GM18526 (cell line): ENCODE data around the gene AOPEP.

Source experiments
- POLR2A ChIP-seq: IDR thresholded peaks from 3 replicates; pipeline ENCODE4 v1.6.1; 2011; ENCODE audit not compliant: insufficient read length; ENCODE audit errors: extremely low read depth

Gene AOPEP

GRCh38 chr9:95067057-95067456 is 340.6 kb downstream of the AOPEP start:
- no peak for TF ChIP-seq POLR2A

GRCh38 chr9:95067897-95068296 is 341.4 kb downstream of the AOPEP start:
- no peak for TF ChIP-seq POLR2A

GRCh38 chr9:95070549-95071021 is 344.1 kb downstream of the AOPEP start:
- no peak for TF ChIP-seq POLR2A

- TF ChIP-seq POLR2A = no peak
Measured at GRCh38 chr9:95071450-95071849, 345.0 kb downstream of the AOPEP start.

GRCh38 chr9:95071925-95072324 is 345.4 kb downstream of the AOPEP start:
- TF ChIP-seq POLR2A = no peak

- no peak for TF ChIP-seq POLR2A
Measured at GRCh38 chr9:95073042-95073607, 346.6 kb downstream of the AOPEP start.

GRCh38 chr9:95073918-95074317 is 347.4 kb downstream of the AOPEP start:
- no peak for TF ChIP-seq POLR2A

- no peak for TF ChIP-seq POLR2A
Measured at GRCh38 chr9:95074632-95075031, 348.1 kb downstream of the AOPEP start.

GRCh38 chr9:95075700-95076099 is 349.2 kb downstream of the AOPEP start:
- TF ChIP-seq POLR2A = no peak

- TF ChIP-seq POLR2A = no peak
Measured at GRCh38 chr9:95076696-95077052, 350.2 kb downstream of the AOPEP start.

- no peak for TF ChIP-seq POLR2A
Measured at GRCh38 chr9:95077053-95077765, 350.7 kb downstream of the AOPEP start.

- no peak for TF ChIP-seq POLR2A
Measured at GRCh38 chr9:95077766-95078370, 351.4 kb downstream of the AOPEP start.

- no peak for TF ChIP-seq POLR2A
Measured at GRCh38 chr9:95078511-95078910, 352.0 kb downstream of the AOPEP start.

- TF ChIP-seq POLR2A = no peak
Measured at GRCh38 chr9:95078939-95079338, 352.4 kb downstream of the AOPEP start.

- no peak for TF ChIP-seq POLR2A
Measured at GRCh38 chr9:95079461-95079860, 353.0 kb downstream of the AOPEP start.

- TF ChIP-seq POLR2A = no peak
Measured at GRCh38 chr9:95080961-95081647, 354.6 kb downstream of the AOPEP start.
